Neural progenitor cell (in vitro differentiated cells): ENCODE results near the gene SMNDC1. TPM values are rescaled to one million over a fixed set of nuclear protein-coding genes. Genes with fewer than 3 reads are reported as not detected.
"Not testable (repeated sequence)": the region's sequence is repeated elsewhere in the genome, so short reads cannot be mapped to it uniquely, and the experiment has no call there.

ENCODE experiments used
- DNase-seq: peaks from one replicate; pipeline ENCODE4 v3.0.0-alpha.2; 2016; ENCODE audit warnings: low spot score
- H2AFZ ChIP-seq: fragments of 200-600 bp; sonication (generic); replicated peaks from 2 replicates; pipeline ENCODE4 v1.6.1; 2016; ENCODE audit warnings: antibody characterized with exemption
- H3F3A ChIP-seq: fragments of 200-600 bp; sonication (generic); 2 replicates; pipeline ENCODE4 v1.6.1; 2016; ENCODE audit warnings: antibody characterized with exemption, low read depth
- H3K27ac ChIP-seq: fragments of 200-600 bp; sonication (generic); 2 replicates; pipeline ENCODE4 v1.5.1; 2016; ENCODE audit warnings: mild to moderate bottlenecking
- H3K27me3 ChIP-seq: fragments of 200-600 bp; sonication (generic); 2 replicates; pipeline ENCODE4 v1.6.1; 2016; ENCODE audit warnings: mild to moderate bottlenecking, moderate library complexity
- H3K36me3 ChIP-seq: fragments of 200-600 bp; sonication (generic); 2 replicates; pipeline ENCODE4 v1.5.1; 2016
- H3K4me1 ChIP-seq: fragments of 200-600 bp; sonication (generic); 2 replicates; pipeline ENCODE4 v1.6.1; 2016; ENCODE audit warnings: mixed run types
- H3K4me2 ChIP-seq: fragments of 200-600 bp; sonication (generic); 2 replicates; pipeline ENCODE4 v1.6.1; 2016
- H3K4me3 ChIP-seq: fragments of 200-600 bp; sonication (generic); 2 replicates; pipeline ENCODE4 v1.5.1; 2016
- H3K79me2 ChIP-seq: fragments of 200-600 bp; sonication (generic); 2 replicates; pipeline ENCODE4 v1.6.1; 2016; ENCODE audit warnings: low read depth
- H3K9ac ChIP-seq: fragments of 200-600 bp; sonication (generic); 2 replicates; pipeline ENCODE4 v1.6.1; 2016
- H3K9me3 ChIP-seq: fragments of 200-600 bp; sonication (generic); 2 replicates; pipeline ENCODE4 v1.5.1; 2016; ENCODE audit warnings: low read depth
- H4K20me1 ChIP-seq: fragments of 200-600 bp; sonication (generic); 2 replicates; pipeline ENCODE4 v1.6.1; 2016; ENCODE audit warnings: low read depth
- H3K27ac Mint-ChIP-seq: 3 replicates; pipeline ENCODE4 v1.8.0; 2021; ENCODE audit warnings: mixed read lengths
- H3K27me3 Mint-ChIP-seq: 2 replicates; pipeline ENCODE4 v1.8.0; 2022; ENCODE audit warnings: low read depth, mild to moderate bottlenecking, inconsistent platforms, moderate library complexity, mixed read lengths; ENCODE audit not compliant: insufficient read depth
- H3K36me3 Mint-ChIP-seq: 3 replicates; pipeline ENCODE4 v1.8.0; 2021; ENCODE audit warnings: mixed read lengths
- H3K4me1 Mint-ChIP-seq: 3 replicates; pipeline ENCODE4 v1.8.0; 2021; ENCODE audit warnings: mixed read lengths
- H3K4me3 Mint-ChIP-seq: 3 replicates; pipeline ENCODE4 v1.8.0; 2021; ENCODE audit warnings: mild to moderate bottlenecking, moderate library complexity, mixed read lengths
- H3K9me3 Mint-ChIP-seq: 3 replicates; pipeline ENCODE4 v1.8.0; 2020; ENCODE audit warnings: mixed read lengths
- EZH2 ChIP-seq: fragments of 200-600 bp; sonication (generic); IDR thresholded peaks from 2 replicates; pipeline ENCODE4 v1.6.1; 2017; ENCODE audit warnings: antibody characterized with exemption, mild to moderate bottlenecking, moderate library complexity
- EZH2phosphoT487 ChIP-seq: fragments of 200-600 bp; sonication (generic); IDR thresholded peaks from 2 replicates; pipeline ENCODE4 v1.6.1; 2017; ENCODE audit warnings: antibody characterized with exemption
- total RNA-seq: library from RNA; depleted of rRNA; stranded (reverse); fragments of >200 nt; gene quantifications from 2 replicates; pipeline ENCODE4 v1.2.3, GENCODE V29; 2015; ENCODE audit warnings: low replicate concordance
- TF ChIP-seq, protein P1 (sequence below): fragments of 200-600 bp; sonication (generic); IDR thresholded peaks from 2 replicates; pipeline ENCODE4 v1.5.1; 2017; ENCODE audit warnings: antibody characterized with exemption, mild to moderate bottlenecking

Gene SMNDC1
- total RNA-seq, 1 donor from 2014 or later: 18.1 TPM

DNA sequence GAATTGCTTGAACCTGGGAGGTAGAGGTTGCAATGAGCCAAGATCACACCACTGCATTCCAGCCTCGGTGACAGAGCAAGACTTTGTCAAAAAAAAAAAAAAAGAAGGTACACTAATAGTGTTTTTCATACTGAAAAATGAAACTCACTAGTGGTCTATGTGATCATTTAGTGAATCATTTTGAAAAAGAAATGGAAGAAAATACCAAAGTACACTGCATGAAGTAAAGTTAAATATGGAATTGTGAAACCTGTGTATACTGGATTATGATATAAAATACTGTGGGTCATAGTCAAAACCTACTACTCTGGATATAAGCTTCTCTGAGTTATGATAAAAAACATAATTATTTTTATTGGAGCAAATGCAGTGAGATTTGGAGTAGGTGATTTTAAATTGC lies 55.2 kb downstream of the SMNDC1 start:
- H3K4me3 Mint-ChIP-seq, H3K27me3 ChIP-seq, H3K4me3 ChIP-seq, H4K20me1 ChIP-seq, H2AFZ ChIP-seq, H3K27ac Mint-ChIP-seq, H3K4me2 ChIP-seq, H3K4me1 Mint-ChIP-seq, DNase-seq, H3K4me1 ChIP-seq, H3K27me3 Mint-ChIP-seq, H3K9me3 ChIP-seq, H3K36me3 ChIP-seq, H3K9me3 Mint-ChIP-seq, H3K9ac ChIP-seq, H3K79me2 ChIP-seq, H3F3A ChIP-seq, H3K27ac ChIP-seq: not testable (repeated sequence)
- peaks cover 20% of the 10 kb centered on the region for H3K36me3 Mint-ChIP-seq

DNA sequence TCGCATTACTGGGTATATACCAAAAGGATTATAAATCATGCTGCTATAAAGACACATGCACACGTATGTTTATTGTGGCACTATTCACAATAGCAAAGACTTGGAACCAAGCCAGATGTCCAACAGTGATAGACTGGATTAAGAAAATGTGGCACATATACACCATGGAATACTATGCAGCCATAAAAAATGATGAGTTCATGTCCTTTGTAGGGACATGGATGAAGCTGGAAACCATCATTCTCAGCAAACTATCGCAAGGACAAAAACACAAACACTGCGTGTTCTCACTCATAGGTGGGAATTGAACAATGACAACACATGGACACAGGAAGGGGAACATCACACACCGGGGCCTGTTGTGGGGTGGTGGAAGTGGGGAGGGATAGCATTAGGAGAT lies 56.9 kb downstream of the SMNDC1 start:
- H3K27me3 ChIP-seq, H3K4me2 ChIP-seq, H3K79me2 ChIP-seq, H3K9me3 ChIP-seq, H3K9me3 Mint-ChIP-seq, H2AFZ ChIP-seq, H3K4me3 Mint-ChIP-seq, H4K20me1 ChIP-seq, H3K36me3 ChIP-seq, DNase-seq, H3K27ac ChIP-seq, H3F3A ChIP-seq, H3K4me1 Mint-ChIP-seq, H3K27ac Mint-ChIP-seq, H3K9ac ChIP-seq, H3K4me3 ChIP-seq, H3K27me3 Mint-ChIP-seq: not testable (repeated sequence)
- peaks cover 10% of the 10 kb centered on the region for H3K4me1 ChIP-seq
- peaks cover 16% of the 10 kb centered on the region for H3K36me3 Mint-ChIP-seq

DNA sequence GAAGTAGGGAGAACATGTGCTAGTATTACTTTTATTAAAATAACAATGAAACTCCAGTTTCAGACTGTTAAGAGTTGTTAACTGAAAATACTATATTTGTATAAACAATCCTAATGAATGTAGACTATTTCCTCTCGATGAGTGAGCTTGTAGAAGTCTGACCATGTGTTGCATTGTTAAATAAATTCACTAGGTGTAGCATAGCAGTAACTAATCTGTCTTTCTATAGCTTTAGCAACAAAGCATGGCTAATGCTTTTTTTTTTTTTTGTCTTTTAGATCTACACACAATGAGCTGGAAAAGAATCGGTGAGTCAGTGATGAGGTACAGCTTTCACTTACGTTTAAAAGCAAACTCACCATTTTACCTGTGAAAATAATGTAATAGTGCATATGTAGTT lies 60.2 kb downstream of the SMNDC1 start:
- H3K9me3 ChIP-seq: no peaks in the 10 kb centered on the region
- TF ChIP-seq EZH2 (no peak), EZH2phosphoT487 (no peak)
- TF ChIP-seq, protein P1, sequence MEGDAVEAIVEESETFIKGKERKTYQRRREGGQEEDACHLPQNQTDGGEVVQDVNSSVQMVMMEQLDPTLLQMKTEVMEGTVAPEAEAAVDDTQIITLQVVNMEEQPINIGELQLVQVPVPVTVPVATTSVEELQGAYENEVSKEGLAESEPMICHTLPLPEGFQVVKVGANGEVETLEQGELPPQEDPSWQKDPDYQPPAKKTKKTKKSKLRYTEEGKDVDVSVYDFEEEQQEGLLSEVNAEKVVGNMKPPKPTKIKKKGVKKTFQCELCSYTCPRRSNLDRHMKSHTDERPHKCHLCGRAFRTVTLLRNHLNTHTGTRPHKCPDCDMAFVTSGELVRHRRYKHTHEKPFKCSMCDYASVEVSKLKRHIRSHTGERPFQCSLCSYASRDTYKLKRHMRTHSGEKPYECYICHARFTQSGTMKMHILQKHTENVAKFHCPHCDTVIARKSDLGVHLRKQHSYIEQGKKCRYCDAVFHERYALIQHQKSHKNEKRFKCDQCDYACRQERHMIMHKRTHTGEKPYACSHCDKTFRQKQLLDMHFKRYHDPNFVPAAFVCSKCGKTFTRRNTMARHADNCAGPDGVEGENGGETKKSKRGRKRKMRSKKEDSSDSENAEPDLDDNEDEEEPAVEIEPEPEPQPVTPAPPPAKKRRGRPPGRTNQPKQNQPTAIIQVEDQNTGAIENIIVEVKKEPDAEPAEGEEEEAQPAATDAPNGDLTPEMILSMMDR: no peak

DNA sequence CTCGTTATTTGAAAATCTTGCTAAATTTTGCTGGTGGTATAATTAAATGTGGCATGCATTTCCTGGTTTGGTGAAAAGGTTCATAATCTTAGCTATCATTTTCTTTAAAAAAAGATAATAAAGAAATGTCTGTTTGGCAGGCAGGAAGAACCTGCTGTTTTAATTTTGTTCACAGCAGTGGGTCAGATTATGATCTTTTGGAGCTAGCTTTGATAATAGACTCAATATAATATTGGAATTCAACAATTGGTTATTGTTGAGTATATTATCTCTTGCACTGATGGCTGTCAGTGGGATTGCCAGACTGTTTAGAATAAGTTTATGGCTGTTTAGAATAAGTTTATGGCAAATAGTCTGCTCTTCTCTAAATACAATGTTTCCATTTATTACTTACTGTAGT lies 62.2 kb downstream of the SMNDC1 start:
- Histone ChIP-seq H3K4me1 (peaks cover 10% of the 10 kb centered on the region), H3K79me2 (no peaks in the 10 kb centered on the region), H3K9me3 (no peaks in the 10 kb centered on the region), H4K20me1 (peaks cover 7% of the 10 kb centered on the region), H3K9ac (no peak overlapping the region), H3K36me3 (no peaks in the 10 kb centered on the region), H3K4me3 (no peak overlapping the region), H3K27me3 (no peaks in the 10 kb centered on the region), H3K4me2 (no peak overlapping the region), H3F3A (no peaks in the 10 kb centered on the region), H2AFZ (no peak overlapping the region), H3K27ac (no peak overlapping the region)
- no peak for TF ChIP-seq EZH2phosphoT487
- no peak for TF ChIP-seq EZH2
- TF ChIP-seq, protein P1: no peak
- no peak for DNase-seq
- no peaks in the 10 kb centered on the region for H3K27me3 Mint-ChIP-seq
- no peaks in the 10 kb centered on the region for H3K9me3 Mint-ChIP-seq
- H3K4me1 Mint-ChIP-seq: peaks cover 10% of the 10 kb centered on the region
- H3K36me3 Mint-ChIP-seq: peaks cover 25% of the 10 kb centered on the region
- H3K27ac Mint-ChIP-seq: no peak overlapping the region
- H3K4me3 Mint-ChIP-seq: no peak overlapping the region

More for the DNA sequence above, 60.2 kb downstream of the SMNDC1 start:
- Histone ChIP-seq H3K4me3 (no peak overlapping the region), H3K4me2 (peak overlapping the region; percentile 27), H4K20me1 (peaks cover 7% of the 10 kb centered on the region), H3K79me2 (no peaks in the 10 kb centered on the region), H3K4me1 (peaks cover 10% of the 10 kb centered on the region), H3F3A (no peaks in the 10 kb centered on the region), H2AFZ (no peak overlapping the region), H3K36me3 (no peaks in the 10 kb centered on the region), H3K9ac (no peak overlapping the region), H3K27ac (no peak overlapping the region), H3K27me3 (no peaks in the 10 kb centered on the region)
- H3K4me1 Mint-ChIP-seq: peaks cover 10% of the 10 kb centered on the region
- no peak for DNase-seq
- H3K4me3 Mint-ChIP-seq: no peak overlapping the region
- H3K27ac Mint-ChIP-seq: no peak overlapping the region
- peaks cover 25% of the 10 kb centered on the region for H3K36me3 Mint-ChIP-seq
- no peaks in the 10 kb centered on the region for H3K9me3 Mint-ChIP-seq
- H3K27me3 Mint-ChIP-seq: no peaks in the 10 kb centered on the region
